ENCODE measurements around the gene CCNY. TPM values are rescaled to one million over a fixed set of nuclear protein-coding genes. Genes with fewer than 3 reads are reported as not detected.

The CCNY gene
- total RNA-seq, 2 experiments from 2014 or later: 42.2 to 48.8 TPM

GRCh38 chr10:35359056-35359455 lies 22.7 kb downstream of the CCNY start:
- Mint-ChIP-seq H3K9me3 (no peaks in the 10 kb centered on the region), H3K36me3 (ENCODE audit: low read depth) (peaks cover 2% of the 10 kb centered on the region), H3K27me3 (no peaks in the 10 kb centered on the region), H3K4me1 (ENCODE audit: low read depth) (peaks cover 62% of the 10 kb centered on the region), H3K27ac (no peak overlapping the region), H3K4me3 (no peak overlapping the region)
- ATAC-seq (no peak), DNase-seq (no peak)
- POLR2A ChIA-PET: interaction anchor here (1.0 kb wide), 1 partner anchor 19 kb away, joined by 3 read pairs; no protein-coding TSS in a partner anchor
- intact Hi-C loops (cut with micrococcal nuclease): no loop called here
- TF ChIP-seq CTCF (IDR thresholded peaks at IDR 0.05): no peak
- CTCF ChIA-PET: interaction anchor here (0.9 kb wide), 1 partner anchor 11 kb away, joined by 6 read pairs; no protein-coding TSS in a partner anchor

- DNase-seq (no peak), ATAC-seq (no peak)
- H3K4me1 Mint-ChIP-seq (ENCODE audit: low read depth): peaks cover 61% of the 10 kb centered on the region
- no peak overlapping the region for H3K27ac Mint-ChIP-seq
- peaks cover 2% of the 10 kb centered on the region for H3K36me3 Mint-ChIP-seq (ENCODE audit: low read depth)
- no peaks in the 10 kb centered on the region for H3K27me3 Mint-ChIP-seq
- H3K9me3 Mint-ChIP-seq: no peaks in the 10 kb centered on the region
- ChIA-PET CTCF (no interaction called here), POLR2A (no interaction called here)
- TF ChIP-seq CTCF (IDR thresholded peaks at IDR 0.05): no peak
- intact Hi-C loops (cut with micrococcal nuclease): no loop called here
- no peak overlapping the region for H3K4me3 Mint-ChIP-seq
These were observed 23.6 kb downstream of the CCNY start for GRCh38 chr10:35359873-35360272.

- CTCF ChIA-PET: no interaction called here
- POLR2A ChIA-PET: no interaction called here
- no peak for ATAC-seq
- TF ChIP-seq CTCF (IDR thresholded peaks at IDR 0.05): no peak
- peaks cover 2% of the 10 kb centered on the region for H3K36me3 Mint-ChIP-seq (ENCODE audit: low read depth)
- DNase-seq: no peak
- intact Hi-C loops (cut with micrococcal nuclease): no loop called here
- no peak overlapping the region for H3K4me3 Mint-ChIP-seq
- H3K4me1 Mint-ChIP-seq (ENCODE audit: low read depth): peaks cover 55% of the 10 kb centered on the region
- no peaks in the 10 kb centered on the region for H3K27me3 Mint-ChIP-seq
- H3K27ac Mint-ChIP-seq: no peak overlapping the region
- H3K9me3 Mint-ChIP-seq: no peaks in the 10 kb centered on the region
These were observed 26.5 kb downstream of the CCNY start for GRCh38 chr10:35362701-35363350.

- ChIA-PET POLR2A (no interaction called here), CTCF (interaction anchor here (1.9 kb wide), 1 partner anchor 12 kb away, joined by 5 read pairs; no protein-coding TSS in a partner anchor)
- intact Hi-C loops (cut with micrococcal nuclease): no loop called here
- no peak for ATAC-seq
- no peak for TF ChIP-seq CTCF (IDR thresholded peaks at IDR 0.05)
- DNase-seq: no peak
- Mint-ChIP-seq H3K4me1 (ENCODE audit: low read depth) (peaks cover 55% of the 10 kb centered on the region), H3K27me3 (no peaks in the 10 kb centered on the region), H3K27ac (no peak overlapping the region), H3K9me3 (no peaks in the 10 kb centered on the region), H3K36me3 (ENCODE audit: low read depth) (no peaks in the 10 kb centered on the region), H3K4me3 (no peak overlapping the region)
These were observed 27.3 kb downstream of the CCNY start for GRCh38 chr10:35363587-35363986.

GRCh38 chr10:35364808-35365207 lies 28.5 kb downstream of the CCNY start:
- H3K4me3 Mint-ChIP-seq: no peak overlapping the region
- no peak for TF ChIP-seq CTCF (IDR thresholded peaks at IDR 0.05)
- ATAC-seq: no peak
- no peaks in the 10 kb centered on the region for H3K27me3 Mint-ChIP-seq
- POLR2A ChIA-PET: interaction anchor here (0.9 kb wide), 1 partner anchor 8 kb away, joined by 3 read pairs; no protein-coding TSS in a partner anchor
- DNase-seq: no peak
- H3K36me3 Mint-ChIP-seq (ENCODE audit: low read depth): no peaks in the 10 kb centered on the region
- intact Hi-C loops (cut with micrococcal nuclease): no loop called here
- CTCF ChIA-PET: interaction anchor here (0.8 to 1.9 kb wide), 4 partner anchors 9 to 125 kb away, joined by 3 to 5 read pairs (median 3); no protein-coding TSS in a partner anchor
- no peak overlapping the region for H3K27ac Mint-ChIP-seq
- peaks cover 56% of the 10 kb centered on the region for H3K4me1 Mint-ChIP-seq (ENCODE audit: low read depth)
- no peaks in the 10 kb centered on the region for H3K9me3 Mint-ChIP-seq

Measured in activated CD8-positive, alpha-beta T cell treated with anti-CD3 and anti-CD28 coated beads for 36 hours (primary cell).